B cell (primary cell): Measurements from ENCODE around the gene CHPT1. TPM values are rescaled to one million over a fixed set of nuclear protein-coding genes. Genes with fewer than 3 reads are reported as not detected.

ENCODE experiments used
- ATAC-seq: fragments of 200-7000 bp; cut with Tn5 transposase; one replicate; pipeline ENCODE4 v1.10.0; 2021; ENCODE audit warnings: low read depth, mild to moderate bottlenecking, moderate number of reproducible peaks, moderate library complexity
- CTCF ChIA-PET: fragments of 350-600 bp; sonication (Branson Sonifier 250); formaldehyde crosslinking; loops from one replicate; lab custom pipeline; 2021; ENCODE audit warnings: antibody characterized with exemption, inconsistent platforms; lab: Charles Lee
- POLR2A ChIA-PET: fragments of 350-600 bp; sonication (Branson Sonifier 250); formaldehyde crosslinking; loops from one replicate; lab custom pipeline; 2021; ENCODE audit warnings: antibody characterized with exemption; lab: Charles Lee
- DNase-seq: peaks from one replicate; pipeline ENCODE4 v3.0.0; 2013
- H2AFZ ChIP-seq: 2 replicates; pipeline ENCODE4 v1.6.1; 2012; ENCODE audit warnings: mild to moderate bottlenecking, low read depth, low read length; ENCODE audit not compliant: insufficient read depth, poor library complexity, severe bottlenecking
- H3K27ac ChIP-seq, 2 donors: 1 replicate in 1 of 2; 2 replicates in 1 of 2; pipeline ENCODE4 v1.5.1; 2012 to 2013; ENCODE audit warnings: low read length in 2 of 2, mild to moderate bottlenecking in 2 of 2, moderate library complexity in 1 of 2
- H3K27me3 ChIP-seq, 4 experiments: fragments of 200-600 bp in 1 of 4; sonication (generic) in 1 of 4; replicated peaks in 1 of 4; 1 replicate in 2 of 4; 2 replicates in 2 of 4; pipeline versions ENCODE4 v1.6.1 to v1.7.0; 2013 to 2016; ENCODE audit warnings: low read length in 3 of 4, mild to moderate bottlenecking in 2 of 4, mixed read lengths in 1 of 4, moderate library complexity in 1 of 4; ENCODE audit not compliant: insufficient read depth in 4 of 4, control insufficient read depth in 3 of 4; ENCODE audit errors: control extremely low read depth in 1 of 4
- H3K36me3 ChIP-seq, 2 experiments: replicated peaks in 1 of 2; 1 replicate in 1 of 2; 2 replicates in 1 of 2; pipeline versions ENCODE4 v1.6.1 to v1.7.1; 2013; ENCODE audit warnings: low read length in 1 of 2; ENCODE audit not compliant: insufficient read depth in 2 of 2, control insufficient read depth in 1 of 2; ENCODE audit errors: control extremely low read depth in 1 of 2, extremely low read depth in 1 of 2
- H3K4me1 ChIP-seq, 2 donors: fragments of 200-600 bp in 1 of 2; sonication (generic) in 1 of 2; 1 replicate in 1 of 2; 2 replicates in 1 of 2; pipeline versions ENCODE4 v1.5.1 to v1.6.1; 2013 to 2017; ENCODE audit warnings: low read length in 2 of 2; ENCODE audit not compliant: control insufficient read depth in 2 of 2, insufficient read depth in 2 of 2
- H3K4me2 ChIP-seq: replicated peaks from 2 replicates; pipeline ENCODE3; 2012; ENCODE audit warnings: mild to moderate bottlenecking, low read depth, low read length; ENCODE audit not compliant: poor library complexity, severe bottlenecking
- H3K4me3 ChIP-seq, 5 experiments: fragments of 200-600 bp in 1 of 5; sonication (generic) in 1 of 5; 1 replicate in 3 of 5; 2 replicates in 2 of 5; pipeline versions ENCODE4 v1.5.1 to v1.7.0; 2011 to 2016; ENCODE audit warnings: low read length in 4 of 5, mild to moderate bottlenecking in 4 of 5, low read depth in 2 of 5, control low read depth in 1 of 5, moderate library complexity in 1 of 5; ENCODE audit not compliant: insufficient read depth in 1 of 5; ENCODE audit errors: control extremely low read depth in 1 of 5, extremely low read depth in 1 of 5
- H3K79me2 ChIP-seq: fragments of 200-600 bp; sonication (generic); one replicate; pipeline ENCODE4 v1.6.0; 2016; ENCODE audit warnings: low read length; ENCODE audit not compliant: control insufficient read depth, insufficient read depth
- H3K9ac ChIP-seq: fragments of 200-600 bp; sonication (generic); 2 replicates; pipeline ENCODE4 v1.6.1; 2017; ENCODE audit warnings: mild to moderate bottlenecking, low read length, moderate library complexity
- H3K9me3 ChIP-seq, 3 donors: one replicate each; pipeline versions ENCODE4 v1.6.1 to v1.7.1; 2013; ENCODE audit warnings: low read length in 2 of 3; ENCODE audit not compliant: control insufficient read depth in 2 of 3, insufficient read depth in 1 of 3; ENCODE audit errors: control extremely low read depth in 1 of 3
- H4K20me1 ChIP-seq: 2 replicates; pipeline ENCODE4 v1.6.0; 2012; ENCODE audit warnings: mild to moderate bottlenecking, low read length; ENCODE audit not compliant: insufficient read depth, control insufficient read depth, poor library complexity, severe bottlenecking
- H3K27ac Mint-ChIP-seq: one replicate; pipeline ENCODE4 v1.8.0; 2021; ENCODE audit warnings: mixed read lengths
- H3K27me3 Mint-ChIP-seq: one replicate; pipeline ENCODE4 v1.8.0; 2021; ENCODE audit warnings: mixed read lengths
- H3K4me1 Mint-ChIP-seq: one replicate; pipeline ENCODE4 v1.8.0; 2021; ENCODE audit warnings: mixed read lengths
- H3K4me3 Mint-ChIP-seq: one replicate; pipeline ENCODE4 v1.8.0; 2021; ENCODE audit warnings: mixed read lengths
- H3K9me3 Mint-ChIP-seq: one replicate; pipeline ENCODE4 v1.8.0; 2022; ENCODE audit warnings: mixed read lengths; ENCODE audit not compliant: insufficient read depth
- CTCF ChIP-seq: fragments of 200-600 bp; IDR thresholded peaks from one replicate; pipeline ENCODE4 v1.8.0; 2022; ENCODE audit warnings: antibody characterized with exemption, mild to moderate bottlenecking
- EZH2 ChIP-seq: IDR thresholded peaks from 2 replicates; pipeline ENCODE4 v1.6.1; 2012; ENCODE audit warnings: borderline replicate concordance, low read depth, mild to moderate bottlenecking, moderate library complexity, low read length; ENCODE audit not compliant: insufficient read depth, poor library complexity, severe bottlenecking
- WGBS: methylation state at CpG from one replicate; pipeline ENCODE4 v1.1.5; 2013; ENCODE audit warnings: missing lambda C conversion rate; ENCODE audit not compliant: insufficient coverage; 5-methylcytosine and 5-hydroxymethylcytosine counted together
- intact Hi-C: fragments of 100-400 bp; cut with micrococcal nuclease; formaldehyde crosslinking; loops from one replicate; pipeline ENCODE4 v1.10.0; 2022
- polyA plus RNA-seq: library from polyadenylated mRNA; depleted of rRNA; stranded (reverse); fragments of >200 nt; gene quantifications from 2 replicates; pipeline ENCODE4 v1.2.3, GENCODE V29; 2012
- total RNA-seq, 2 donors: library from RNA; stranded (reverse); fragments of 120-200 nt in 1 of 2; gene quantifications; 1 replicate in 1 of 2; 2 replicates in 1 of 2; pipeline versions ENCODE4 v1.2.3 to v1.2.4, GENCODE V29; 2013 to 2022

Gene CHPT1
- total and polyA plus RNA-seq, 2 donors (not counting 1 experiment from before 2014, with no cell fraction given), result 46.9 to 215 TPM

DNA sequence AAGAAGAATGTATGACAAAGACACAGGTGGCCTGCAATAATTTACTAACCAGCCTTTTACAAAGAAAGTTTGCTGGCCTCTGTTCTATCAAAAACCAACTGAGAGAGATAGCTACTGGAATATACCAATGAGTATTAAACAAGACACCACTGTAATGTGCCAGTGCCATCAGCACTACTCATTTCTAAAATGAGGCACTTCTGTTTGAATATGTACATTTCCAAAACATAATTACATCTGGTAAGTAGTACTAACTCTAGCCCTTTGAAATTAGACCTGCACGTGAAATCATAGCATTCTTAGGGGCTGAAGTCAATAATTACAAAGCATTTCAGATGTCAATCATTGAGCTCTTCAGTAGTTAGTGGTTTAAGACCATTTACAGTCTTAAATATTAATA, 48.8 kb downstream of the CHPT1 start:
- no peak overlapping the region for H3K4me3 ChIP-seq
- no peak overlapping the region for H2AFZ ChIP-seq
- POLR2A ChIA-PET, result no interaction called here
- peaks cover 77% of the 10 kb centered on the region for H3K4me1 Mint-ChIP-seq
- no peak for DNase-seq
- H4K20me1 ChIP-seq, result no peaks in the 10 kb centered on the region
- no peak overlapping the region for H3K9ac ChIP-seq
- no peaks in the 10 kb centered on the region for H3K79me2 ChIP-seq
- peak overlapping the region; percentile 99 for H3K27ac Mint-ChIP-seq
- H3K4me2 ChIP-seq, result no peak overlapping the region
- no peak overlapping the region for H3K4me3 Mint-ChIP-seq
- CTCF ChIA-PET, result interaction anchor here (1.1 to 4.5 kb wide), 8 partner anchors 10 to 94 kb away, joined by 3 to 30 read pairs (median 5); partner anchors contain the start of gene GNPTAB
- H3K9me3 Mint-ChIP-seq, result no peaks in the 10 kb centered on the region
- H3K9me3 ChIP-seq, result no peaks in the 10 kb centered on the region
- WGBS, result no CpG with 5 or more reads among the region's 1 CpG
- no peaks in the 10 kb centered on the region for H3K27me3 ChIP-seq
- H3K27ac ChIP-seq, result peak overlapping the region in 1 of 2 donors; percentile 4
- H3K4me1 ChIP-seq, result peaks cover 45 to 50% of the 10 kb centered on the region in 2 donors
- TF ChIP-seq EZH2 (no peak), CTCF (no peak)
- no peak for ATAC-seq
- intact Hi-C loops, result loop anchor here (10.0 kb wide), 1 partner anchor 1699 kb away; no protein-coding TSS in a partner anchor
- H3K36me3 ChIP-seq, result peaks cover 15 to 19% of the 10 kb centered on the region in 2 experiments
- H3K27me3 Mint-ChIP-seq, result no peaks in the 10 kb centered on the region

DNA sequence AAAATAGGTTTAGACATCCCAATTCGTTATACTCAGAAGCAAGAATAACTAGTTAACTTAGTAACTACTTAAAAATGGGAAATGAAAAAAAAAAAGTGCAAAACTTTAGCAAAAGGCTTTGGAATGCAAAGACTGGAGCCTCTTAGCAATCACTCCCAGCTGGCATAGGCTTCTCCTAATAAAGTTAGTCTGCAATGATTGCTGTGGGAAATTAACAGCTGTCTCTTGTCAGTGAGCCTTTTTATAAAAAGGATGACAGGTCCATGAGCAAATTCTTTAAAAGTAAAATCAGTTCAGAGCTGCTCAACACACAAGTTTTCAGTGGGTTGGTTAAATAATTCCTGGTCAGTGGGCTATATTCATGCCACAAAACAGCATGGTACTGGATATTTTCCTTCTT, 49.2 kb downstream of the CHPT1 start:
- H2AFZ ChIP-seq, result no peak overlapping the region
- no peaks in the 10 kb centered on the region for H4K20me1 ChIP-seq
- H3K27ac Mint-ChIP-seq, result peak overlapping the region; percentile 74
- ChIA-PET CTCF (interaction anchor here (0.7 to 4.5 kb wide), 9 partner anchors 10 to 961 kb away, joined by 3 to 30 read pairs (median 4); partner anchors contain the start of gene GNPTAB), POLR2A (no interaction called here)
- no peaks in the 10 kb centered on the region for H3K79me2 ChIP-seq
- no peak overlapping the region for H3K9ac ChIP-seq
- intact Hi-C loops, result loop anchor here (10.0 kb wide), 1 partner anchor 1698 kb away; no protein-coding TSS in a partner anchor
- WGBS, result no CpG with 5 or more reads among the region's 1 CpG
- no peaks in the 10 kb centered on the region for H3K27me3 ChIP-seq
- H3K9me3 ChIP-seq, result no peaks in the 10 kb centered on the region
- no peak for ATAC-seq
- H3K9me3 Mint-ChIP-seq, result no peaks in the 10 kb centered on the region
- no peak overlapping the region for H3K4me2 ChIP-seq
- DNase-seq, result no peak
- H3K36me3 ChIP-seq, result peaks cover 17 to 24% of the 10 kb centered on the region in 2 experiments
- no peaks in the 10 kb centered on the region for H3K27me3 Mint-ChIP-seq
- H3K4me1 ChIP-seq, result peaks cover 45 to 50% of the 10 kb centered on the region in 2 donors
- TF ChIP-seq EZH2 (no peak), CTCF (no peak)
- H3K4me3 ChIP-seq, result no peak overlapping the region
- H3K4me1 Mint-ChIP-seq, result peaks cover 72% of the 10 kb centered on the region
- no peak overlapping the region for H3K4me3 Mint-ChIP-seq
- H3K27ac ChIP-seq, result no peak overlapping the region
